Activated naive CD4-positive, alpha-beta T cell treated with anti-CD3 and anti-CD28 coated beads for 36 hours (primary cell): ENCODE measurements around the gene HMGB4. TPM values are rescaled to one million over a fixed set of nuclear protein-coding genes. Genes with fewer than 3 reads are reported as not detected.

Experiments used
- CTCF ChIA-PET: fragments of 350-600 bp; sonication (Branson Sonifier 250); formaldehyde crosslinking; loops from one replicate; lab custom pipeline; 2021; ENCODE audit warnings: antibody characterized with exemption; lab: Charles Lee
- DNase-seq: peaks from one replicate; pipeline ENCODE4 v3.0.0-alpha.2; 2020
- H3K27ac Mint-ChIP-seq: one replicate; pipeline ENCODE4 v1.8.0; 2021; ENCODE audit warnings: mild to moderate bottlenecking, mixed read lengths
- H3K27me3 Mint-ChIP-seq: one replicate; pipeline ENCODE4 v1.8.0; 2021; ENCODE audit warnings: low read depth, mixed read lengths
- H3K36me3 Mint-ChIP-seq: one replicate; pipeline ENCODE4 v1.8.0; 2021; ENCODE audit warnings: low read depth, mixed read lengths
- H3K4me1 Mint-ChIP-seq: one replicate; pipeline ENCODE4 v1.8.0; 2021; ENCODE audit warnings: low read depth, mixed read lengths
- H3K4me3 Mint-ChIP-seq: one replicate; pipeline ENCODE4 v1.8.0; 2021; ENCODE audit warnings: mild to moderate bottlenecking, moderate library complexity, mixed read lengths
- H3K9me3 Mint-ChIP-seq: one replicate; pipeline ENCODE4 v1.8.0; 2021; ENCODE audit warnings: mixed read lengths
- intact Hi-C: fragments of 100-400 bp; cut with micrococcal nuclease; formaldehyde crosslinking; loops from one replicate; pipeline ENCODE4 v1.15.1; 2023
- total RNA-seq, 2 experiments: library from RNA; stranded (reverse); gene quantifications; one replicate each; pipeline ENCODE4 v1.2.3, GENCODE V29; 2021

The HMGB4 gene
- total RNA-seq, 2 experiments from 2014 or later: not detected

- no peak overlapping the region for H3K27ac Mint-ChIP-seq
- H3K27me3 Mint-ChIP-seq: peaks cover 29% of the 10 kb centered on the region
- H3K4me1 Mint-ChIP-seq: no peaks in the 10 kb centered on the region
- no peaks in the 10 kb centered on the region for H3K36me3 Mint-ChIP-seq
- no peak overlapping the region for H3K4me3 Mint-ChIP-seq
- no peaks in the 10 kb centered on the region for H3K9me3 Mint-ChIP-seq
- no peak for DNase-seq
- intact Hi-C loops: no loop called here
- CTCF ChIA-PET: no interaction called here
Measured at GRCh38 chr1:33903210-33903589, 39.3 kb downstream of the HMGB4 start.

DNA sequence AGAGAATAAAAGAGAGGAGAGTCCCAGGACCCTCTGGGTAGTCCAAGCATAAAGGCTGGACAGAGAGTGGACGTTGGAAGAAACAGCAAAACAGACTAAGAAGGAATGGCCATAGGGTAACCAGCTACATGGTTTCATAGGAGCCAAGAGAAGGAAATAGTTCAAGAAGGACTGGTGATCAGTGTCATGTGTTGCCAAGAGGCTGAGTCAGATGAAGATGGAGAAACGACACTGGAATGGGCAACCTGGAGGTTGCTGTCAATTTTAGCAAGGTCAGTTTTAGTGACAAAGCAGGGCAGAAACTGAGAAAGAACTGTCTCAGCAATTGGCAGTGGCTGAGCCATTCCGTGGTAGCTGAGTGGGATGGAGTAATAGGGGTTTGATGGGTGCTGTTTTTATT lies 41.4 kb downstream of the HMGB4 start:
- H3K9me3 Mint-ChIP-seq: no peaks in the 10 kb centered on the region
- H3K4me3 Mint-ChIP-seq: no peak overlapping the region
- no peaks in the 10 kb centered on the region for H3K36me3 Mint-ChIP-seq
- H3K4me1 Mint-ChIP-seq: no peaks in the 10 kb centered on the region
- intact Hi-C loops: no loop called here
- CTCF ChIA-PET: interaction anchor here (0.6 kb wide), 1 partner anchor 171 kb away, joined by 4 read pairs; no protein-coding TSS in a partner anchor
- H3K27ac Mint-ChIP-seq: no peak overlapping the region
- DNase-seq: no peak
- H3K27me3 Mint-ChIP-seq: peaks cover 23% of the 10 kb centered on the region

- Mint-ChIP-seq H3K9me3 (no peaks in the 10 kb centered on the region), H3K27me3 (peaks cover 22% of the 10 kb centered on the region)
Measured at GRCh38 chr1:33906156-33906555, 42.3 kb downstream of the HMGB4 start.

DNA sequence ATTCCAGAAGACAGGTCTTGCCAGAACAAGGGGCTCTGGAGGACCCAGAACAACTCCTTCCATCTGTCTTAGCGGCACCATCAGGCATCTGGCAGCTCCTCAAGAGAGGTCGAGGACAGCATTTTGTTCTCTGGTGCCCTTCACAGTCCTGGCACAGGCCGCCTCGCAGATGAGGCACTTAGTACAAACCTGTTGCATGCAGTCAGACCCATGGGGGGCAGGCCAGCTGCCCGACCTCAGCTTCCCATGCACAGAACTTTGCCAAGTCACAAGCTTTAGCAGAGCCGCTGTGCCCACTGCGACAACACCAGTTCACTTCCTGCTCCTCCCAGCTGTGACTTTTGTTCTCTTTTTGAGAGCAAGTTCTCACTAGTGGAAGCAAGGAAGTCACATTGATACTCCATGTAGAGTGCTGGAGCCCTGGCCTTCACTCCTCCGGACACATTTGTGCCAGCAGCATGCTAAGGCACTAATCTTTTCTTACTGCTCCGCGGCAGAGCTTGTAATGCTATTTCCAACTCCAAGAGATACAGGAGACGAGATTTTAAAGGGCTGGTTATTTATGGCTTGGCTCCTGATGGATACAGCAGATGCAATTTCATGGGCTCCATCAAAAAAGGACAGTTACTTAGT lies 44.6 kb downstream of the HMGB4 start:
- CTCF ChIA-PET: no interaction called here
- no peaks in the 10 kb centered on the region for H3K4me1 Mint-ChIP-seq
- no peak for DNase-seq
- no peak overlapping the region for H3K4me3 Mint-ChIP-seq
- no peaks in the 10 kb centered on the region for H3K36me3 Mint-ChIP-seq
- H3K27me3 Mint-ChIP-seq: peaks cover 27% of the 10 kb centered on the region
- no peaks in the 10 kb centered on the region for H3K9me3 Mint-ChIP-seq
- H3K27ac Mint-ChIP-seq: no peak overlapping the region
- intact Hi-C loops: no loop called here

More at GRCh38 chr1:33906156-33906555, 42.3 kb downstream of the HMGB4 start:
- Mint-ChIP-seq H3K36me3 (no peaks in the 10 kb centered on the region), H3K4me1 (no peaks in the 10 kb centered on the region), H3K4me3 (no peak overlapping the region), H3K27ac (no peak overlapping the region)
- DNase-seq: no peak
- intact Hi-C loops: no loop called here
- CTCF ChIA-PET: no interaction called here
